HG02970 (cell line): Measurements from ENCODE around the gene GRB10.
"Not testable (repeated sequence)": the region's sequence is repeated elsewhere in the genome, so short reads cannot be mapped to it uniquely, and the experiment has no call there.

Source experiments
- ATAC-seq: cut with Tn5 transposase; IDR thresholded peaks from one replicate; pipeline ENCODE4 v1.9.1; 2021; ENCODE audit warnings: mild to moderate bottlenecking, moderate library complexity, moderate number of reproducible peaks; ENCODE audit not compliant: unreplicated experiment, low FRiP score

The GRB10 gene

GRCh38 chr7:50751146-50751545, 31.6 kb downstream of the GRB10 start:
- no peak for ATAC-seq

- no peak for ATAC-seq
Measured at GRCh38 chr7:50749896-50750295, 32.8 kb downstream of the GRB10 start.

DNA sequence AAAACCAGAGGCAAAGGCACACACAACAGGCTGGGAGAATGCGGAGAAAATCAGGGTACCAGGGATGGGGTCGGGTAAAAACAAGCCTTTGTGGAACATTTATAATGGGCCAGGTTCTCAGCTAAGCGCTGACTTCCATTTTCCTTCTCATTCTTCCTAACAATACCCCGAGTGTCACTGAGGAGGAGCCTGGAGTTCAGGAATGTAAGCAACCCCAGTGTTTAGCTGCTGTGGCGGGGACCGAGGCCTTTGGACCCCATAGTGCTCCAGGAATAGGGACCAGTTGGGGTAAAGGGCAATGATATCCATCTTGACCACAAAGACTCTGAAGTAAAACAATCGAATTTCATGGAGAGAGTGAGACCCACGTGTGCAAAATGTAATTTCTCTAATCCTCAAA, 34.2 kb downstream of the GRB10 start:
- no peak for ATAC-seq

DNA sequence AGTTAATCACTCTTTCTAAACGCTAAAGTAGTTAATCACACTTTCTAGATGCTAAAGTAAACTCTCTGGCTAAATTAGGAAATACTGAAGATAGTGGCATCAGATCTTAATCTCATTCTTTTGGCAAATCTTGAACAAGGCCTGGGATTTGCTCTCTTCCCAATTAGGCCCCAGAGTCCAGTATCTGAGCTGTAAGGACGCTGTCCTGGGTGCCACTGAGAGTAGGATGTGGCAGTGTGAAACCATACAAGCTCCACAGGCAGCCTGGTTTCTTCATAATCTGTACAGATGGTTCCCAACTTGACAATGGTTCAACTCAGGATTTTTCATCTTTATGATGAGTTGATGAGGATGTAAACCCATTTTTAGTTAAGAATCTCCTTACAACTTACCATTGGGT, 36.9 kb downstream of the GRB10 start:
- ATAC-seq: no peak

DNA sequence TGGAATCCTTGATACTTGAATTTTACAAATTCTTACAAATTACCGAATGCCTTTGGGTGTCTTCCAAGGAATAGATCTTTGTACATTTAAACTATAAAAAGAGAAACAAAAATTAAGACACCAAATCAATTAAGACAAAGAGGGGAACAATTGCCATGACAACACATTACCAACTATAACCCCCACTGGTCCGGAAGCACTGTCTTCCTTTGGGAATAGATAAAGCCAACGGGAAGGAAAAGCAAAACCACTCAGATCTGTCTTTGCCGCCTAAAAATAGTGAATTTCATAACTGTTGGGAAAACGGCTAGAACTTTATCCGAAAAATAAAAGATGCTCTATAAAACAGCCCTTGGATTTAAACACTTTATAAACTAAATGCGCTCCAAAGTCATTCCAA, 37.4 kb downstream of the GRB10 start:
- no peak for ATAC-seq

- ATAC-seq: no peak
Measured at GRCh38 chr7:50743893-50744292, 38.8 kb downstream of the GRB10 start.

- ATAC-seq: no peak
Measured at GRCh38 chr7:50743016-50743415, 39.7 kb downstream of the GRB10 start.

DNA sequence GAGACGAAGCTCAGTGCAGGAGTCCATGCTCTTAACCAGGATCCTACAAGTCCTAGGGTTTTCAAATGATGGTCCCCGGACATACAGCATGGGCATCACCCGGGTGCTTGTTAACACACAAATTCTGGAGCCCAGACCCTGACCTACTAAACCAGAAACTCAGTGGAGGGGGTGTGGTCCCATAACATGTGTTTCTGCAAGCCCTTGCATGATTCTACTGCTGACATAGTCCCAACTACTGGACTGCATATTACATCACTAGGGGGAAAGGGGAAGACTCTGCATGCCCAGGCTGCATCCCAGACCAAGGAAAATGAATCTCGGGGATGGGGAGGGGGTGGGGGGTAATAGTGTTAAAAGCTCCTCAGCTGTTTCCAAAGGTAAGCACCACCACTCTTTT, 40.3 kb downstream of the GRB10 start:
- ATAC-seq: no peak

GRCh38 chr7:50739744-50740435, 42.8 kb downstream of the GRB10 start:
- ATAC-seq: no peak

DNA sequence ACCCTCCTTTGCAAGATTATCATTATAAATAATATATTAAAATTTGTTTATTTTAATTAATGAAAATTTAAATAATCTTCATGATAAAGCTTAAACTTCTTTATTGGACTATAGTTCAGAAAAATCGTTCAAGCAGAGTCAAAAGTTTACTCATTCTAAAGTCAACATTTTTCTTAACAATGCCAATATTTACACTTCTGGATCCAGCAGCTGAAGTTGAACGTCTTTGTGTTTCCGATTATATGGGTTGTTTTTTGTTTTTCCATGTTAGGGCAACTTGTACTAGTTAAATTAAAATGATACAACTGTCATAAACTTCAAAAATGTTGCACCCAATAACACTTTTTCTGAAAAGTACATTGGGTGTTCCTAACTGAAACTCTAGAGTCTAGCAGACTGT, 43.8 kb downstream of the GRB10 start:
- no peak for ATAC-seq

- ATAC-seq: not testable (repeated sequence)
Measured at GRCh38 chr7:50735836-50736235, 46.9 kb downstream of the GRB10 start.

DNA sequence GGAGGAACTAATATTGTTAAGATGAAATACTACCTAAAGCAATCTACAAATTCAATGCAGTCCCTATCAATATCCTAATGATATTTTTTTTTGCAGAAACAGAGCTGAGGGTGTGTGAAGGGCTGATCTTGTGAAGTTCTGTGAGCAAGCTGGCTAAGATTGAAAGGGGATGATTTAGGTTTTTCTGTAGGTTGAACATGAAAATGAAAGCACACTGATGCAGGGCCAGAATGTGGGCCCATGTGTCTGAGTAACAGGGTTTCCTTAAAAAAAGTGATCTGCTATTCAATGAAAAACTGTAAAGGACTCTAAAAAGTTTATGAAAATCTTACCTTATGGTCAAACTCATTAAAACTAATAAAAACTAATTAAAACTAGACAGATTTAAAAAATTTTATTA, 47.4 kb downstream of the GRB10 start:
- ATAC-seq: no peak

DNA sequence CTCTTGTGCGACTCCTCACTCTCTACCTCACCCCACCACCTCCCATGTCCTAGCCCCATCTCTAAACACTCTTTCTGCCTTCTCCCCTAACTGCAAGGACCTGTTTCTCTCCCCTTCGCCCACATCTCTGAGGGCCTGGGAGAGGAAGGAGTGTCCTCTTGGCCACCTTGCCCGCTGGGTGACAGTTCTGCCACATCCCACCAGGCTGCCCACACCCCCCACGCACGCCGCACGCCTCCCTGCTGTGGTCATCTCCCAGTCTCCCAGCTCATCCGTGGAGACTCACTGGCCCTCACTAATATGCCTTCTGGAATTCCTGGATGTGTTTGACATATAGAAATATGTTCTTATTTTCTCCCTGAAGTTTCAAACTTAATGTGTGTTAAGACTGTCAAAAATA, 48.5 kb downstream of the GRB10 start:
- no peak for ATAC-seq

DNA sequence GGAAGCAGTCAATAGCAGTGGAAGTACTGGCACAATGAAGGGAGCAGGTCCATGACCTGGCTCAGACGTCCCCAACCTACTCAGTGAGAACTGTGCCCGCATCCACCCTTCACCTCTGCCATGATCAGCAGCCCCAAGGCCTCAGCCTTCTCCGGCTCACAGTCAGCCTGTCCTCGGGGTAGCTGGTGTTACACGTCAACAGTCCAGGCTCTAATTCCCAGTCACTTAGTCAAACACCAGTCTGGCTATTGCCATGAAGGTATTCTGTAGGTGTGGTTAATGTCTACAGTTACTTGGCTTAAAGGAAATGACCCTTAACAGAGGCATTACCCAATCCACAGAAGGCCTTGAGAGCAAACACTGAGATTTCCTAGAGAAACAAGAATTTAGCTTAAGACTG, 49.1 kb downstream of the GRB10 start:
- no peak for ATAC-seq

- ATAC-seq: no peak
Measured at GRCh38 chr7:50731703-50732582, 50.8 kb downstream of the GRB10 start.

GRCh38 chr7:50730446-50731400, 52.0 kb downstream of the GRB10 start:
- ATAC-seq: no peak

GRCh38 chr7:50729962-50730361, 52.7 kb downstream of the GRB10 start:
- no peak for ATAC-seq

- ATAC-seq: no peak
Measured at GRCh38 chr7:50728184-50728583, 54.5 kb downstream of the GRB10 start.

GRCh38 chr7:50727711-50728110, 55.0 kb downstream of the GRB10 start:
- ATAC-seq: no peak

DNA sequence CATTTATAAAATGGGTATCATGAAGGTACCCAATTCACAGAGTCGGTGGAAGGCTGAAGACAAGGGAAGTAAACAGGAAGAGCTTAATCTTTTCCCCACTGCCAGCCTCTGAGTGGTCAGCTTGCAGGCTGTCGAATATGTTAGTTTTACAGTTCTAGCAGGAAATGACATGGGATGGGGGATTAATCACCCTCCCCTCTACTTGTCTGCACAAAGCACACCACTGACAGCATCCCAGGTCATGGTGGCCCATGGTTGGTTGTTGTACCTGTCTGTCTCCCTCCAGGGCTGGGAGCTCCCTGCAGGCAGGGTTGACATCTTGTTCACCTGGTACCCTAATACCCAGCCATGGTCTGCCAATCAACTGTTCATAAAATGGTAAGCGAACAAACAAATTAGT, 55.6 kb downstream of the GRB10 start:
- ATAC-seq: no peak

DNA sequence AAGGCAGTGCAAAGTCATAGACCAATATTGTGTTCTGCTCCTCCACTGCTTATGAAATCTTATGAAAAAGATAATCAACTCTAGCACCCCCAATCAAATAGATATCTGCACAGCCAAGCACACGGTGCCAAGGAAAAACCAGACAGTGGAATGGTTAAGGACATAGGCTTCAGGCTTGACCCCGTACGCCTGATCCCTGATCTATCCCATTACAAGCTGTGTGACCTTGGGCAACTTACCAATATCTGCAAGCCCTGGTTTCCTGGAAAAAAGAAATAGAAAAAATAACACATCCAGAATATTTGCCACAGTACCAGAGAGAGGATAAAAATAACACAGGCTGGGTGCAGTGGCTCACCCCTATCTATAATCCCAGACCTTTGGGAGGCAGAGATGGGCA, 56.9 kb downstream of the GRB10 start:
- no peak for ATAC-seq
